ENCODE measurements around the gene TTC28. TPM values are rescaled to one million over a fixed set of nuclear protein-coding genes. Genes with fewer than 3 reads are reported as not detected.

TTC28 gene
- total and polyA plus RNA-seq, 7 donors, result 0.23 to 102 (median 46.1) TPM

- Histone ChIP-seq H3K27ac (no peak overlapping the region), H3K36me3 (no peaks in the 10 kb centered on the region), H3K4me3 (no peak overlapping the region), H3K9me3 (no peaks in the 10 kb centered on the region), H3K4me1 (peaks cover 0 to 21% (median 5%) of the 10 kb centered on the region in 4 donors), H3K27me3 (no peaks in the 10 kb centered on the region)
- WGBS, 2 donors, result 26 to 40% methylated on average over 1 of the region's 1 CpG
- no peak for TF ChIP-seq POLR2AphosphoS5 (IDR thresholded peaks at IDR 0.05)
- TF ChIP-seq POLR2A (IDR thresholded peaks at IDR 0.05), result no peak
- TF ChIP-seq EP300 (IDR thresholded peaks at IDR 0.05), result no peak
- no peak for TF ChIP-seq CTCF (IDR thresholded peaks at IDR 0.05)
- no peak for DNase-seq
- intact Hi-C loops (cut with DNase I), result no loop called here
Measured at GRCh38 chr22:28332410-28332809, 347.2 kb downstream of the TTC28 start.

GRCh38 chr22:28331695-28332094 is 347.9 kb downstream of the TTC28 start:
- H3K27ac ChIP-seq, result no peak overlapping the region
- H3K4me1 ChIP-seq, result peaks cover 0 to 21% (median 5%) of the 10 kb centered on the region in 4 donors
- H3K4me3 ChIP-seq, result no peak overlapping the region
- TF ChIP-seq POLR2AphosphoS5 (IDR thresholded peaks at IDR 0.05) (no peak), CTCF (IDR thresholded peaks at IDR 0.05) (no peak), EP300 (IDR thresholded peaks at IDR 0.05) (no peak), POLR2A (IDR thresholded peaks at IDR 0.05) (no peak)
- H3K9me3 ChIP-seq, result no peaks in the 10 kb centered on the region
- intact Hi-C loops (cut with DNase I), result no loop called here
- DNase-seq, result no peak
- H3K27me3 ChIP-seq, result no peaks in the 10 kb centered on the region
- H3K36me3 ChIP-seq, result no peaks in the 10 kb centered on the region

GRCh38 chr22:28329186-28330073 is 350.2 kb downstream of the TTC28 start:
- 78 to 84% methylated on average over 3 of the region's 3 CpGs for WGBS, 2 donors
- peak overlapping the region in 1 of 4 donors; percentile 4 for H3K27ac ChIP-seq
- H3K36me3 ChIP-seq, result no peaks in the 10 kb centered on the region
- H3K4me3 ChIP-seq, result no peak overlapping the region
- H3K27me3 ChIP-seq, result no peaks in the 10 kb centered on the region
- no peaks in the 10 kb centered on the region for H3K9me3 ChIP-seq
- intact Hi-C loops (cut with DNase I), result no loop called here
- no peak for DNase-seq
- peaks cover 0 to 21% (median 5%) of the 10 kb centered on the region in 4 donors for H3K4me1 ChIP-seq
- TF ChIP-seq POLR2AphosphoS5 (IDR thresholded peaks at IDR 0.05) (no peak), POLR2A (IDR thresholded peaks at IDR 0.05) (no peak), CTCF (IDR thresholded peaks at IDR 0.05) (no peak), EP300 (IDR thresholded peaks at IDR 0.05) (no peak)

GRCh38 chr22:28328756-28329155 is 350.9 kb downstream of the TTC28 start:
- 89 to 98% methylated on average over 1 of the region's 1 CpG for WGBS, 2 donors
- intact Hi-C loops (cut with DNase I), result no loop called here
- no peaks in the 10 kb centered on the region for H3K36me3 ChIP-seq
- TF ChIP-seq POLR2AphosphoS5 (IDR thresholded peaks at IDR 0.05), result no peak
- no peak for TF ChIP-seq CTCF (IDR thresholded peaks at IDR 0.05)
- TF ChIP-seq POLR2A (IDR thresholded peaks at IDR 0.05), result no peak
- no peak for TF ChIP-seq EP300 (IDR thresholded peaks at IDR 0.05)
- peaks cover 0 to 21% (median 5%) of the 10 kb centered on the region in 4 donors for H3K4me1 ChIP-seq
- no peaks in the 10 kb centered on the region for H3K27me3 ChIP-seq
- H3K27ac ChIP-seq, result no peak overlapping the region
- H3K4me3 ChIP-seq, result no peak overlapping the region
- H3K9me3 ChIP-seq, result no peaks in the 10 kb centered on the region
- no peak for DNase-seq

Data from sigmoid colon (tissue), 7 donors.